GM18873 (cell line): Measurements from ENCODE around the gene UBE4B.
"Not testable (repeated sequence)": the region's sequence is repeated elsewhere in the genome, so short reads cannot be mapped to it uniquely, and the experiment has no call there.

Experiments used
- ATAC-seq: cut with Tn5 transposase; IDR thresholded peaks from one replicate; pipeline ENCODE4 v1.9.1; 2021; ENCODE audit warnings: mild to moderate bottlenecking, moderate library complexity, moderate number of reproducible peaks; ENCODE audit not compliant: unreplicated experiment, low FRiP score

UBE4B gene

GRCh38 chr1:10068605-10069294, 36.0 kb downstream of the UBE4B start:
- ATAC-seq: no peak

DNA sequence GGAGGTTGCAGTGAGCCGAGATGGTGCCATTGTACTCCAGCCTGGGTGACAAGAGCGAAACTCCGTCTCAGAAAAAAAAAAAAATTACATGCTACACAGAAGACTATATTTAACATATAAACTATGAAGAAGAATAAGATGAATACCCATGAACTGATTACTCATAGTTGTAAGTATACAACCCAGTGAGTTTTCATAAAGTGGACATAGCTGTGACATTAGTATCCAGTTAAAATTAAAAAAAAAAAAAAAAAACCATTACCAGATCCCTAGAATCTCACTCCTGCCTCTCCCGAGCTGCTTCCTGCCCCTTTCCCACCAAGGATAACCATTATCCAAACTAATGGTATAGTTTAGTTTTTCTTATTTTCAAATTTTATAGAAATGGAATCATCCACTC, 37.4 kb downstream of the UBE4B start:
- ATAC-seq: no peak

DNA sequence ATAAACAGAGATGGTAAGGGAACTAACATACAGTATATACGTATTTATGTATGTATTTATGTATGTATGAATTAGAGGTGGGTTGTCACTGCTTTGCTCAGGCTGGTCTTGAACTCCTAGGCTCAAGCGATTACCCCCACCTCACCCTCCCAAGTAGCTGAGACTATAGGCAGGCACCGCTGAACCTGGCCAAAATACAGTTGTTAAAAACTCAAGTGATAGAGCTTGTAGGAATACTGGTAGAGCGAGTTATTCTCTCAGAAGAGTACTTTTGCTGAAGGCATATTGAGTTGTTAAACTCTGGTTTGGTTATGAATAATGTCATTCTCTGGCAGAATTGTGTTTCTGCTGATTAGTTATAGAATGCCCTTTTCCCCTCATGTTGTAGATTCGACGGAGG, 38.9 kb downstream of the UBE4B start:
- no peak for ATAC-seq

GRCh38 chr1:10073371-10073770, 40.6 kb downstream of the UBE4B start:
- ATAC-seq: not testable (repeated sequence)

DNA sequence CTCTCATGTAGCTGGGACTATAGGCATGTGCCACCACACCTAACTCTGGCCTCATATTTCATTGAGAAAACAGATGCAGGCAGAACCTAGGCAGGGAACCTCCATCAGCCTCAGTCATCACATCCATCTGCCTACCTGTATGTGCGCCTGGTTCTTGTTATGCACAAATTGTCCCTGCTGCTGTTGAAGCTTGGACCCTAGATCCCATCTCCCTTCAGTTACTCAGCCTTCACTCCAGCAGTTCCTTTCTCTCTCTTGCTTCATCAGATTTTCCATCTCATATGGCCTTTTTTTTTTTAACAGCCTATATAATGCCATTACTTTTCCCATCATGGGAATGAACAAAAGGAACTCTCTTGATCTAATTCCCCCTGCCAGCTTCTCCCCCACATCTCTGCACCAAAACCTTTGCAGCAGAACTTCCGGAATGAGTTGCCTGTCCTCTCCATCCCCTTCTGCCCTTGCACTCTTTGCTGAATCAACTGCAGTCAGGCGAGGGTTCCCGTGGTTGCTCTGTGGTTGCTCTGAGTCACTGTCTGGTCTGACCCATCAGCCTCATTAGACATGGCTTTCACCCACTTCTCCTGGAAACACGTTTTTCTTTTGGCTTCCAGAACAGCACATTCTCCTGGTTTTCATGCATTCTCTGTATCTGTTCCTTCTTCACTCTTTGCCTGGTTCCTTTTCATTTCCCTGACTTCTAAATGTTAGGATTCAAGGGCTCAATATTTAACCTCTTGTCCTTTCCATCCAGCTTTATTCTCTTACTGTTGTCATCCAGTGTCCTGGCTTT, 41.5 kb downstream of the UBE4B start:
- no peak for ATAC-seq

GRCh38 chr1:10074852-10075730, 42.3 kb downstream of the UBE4B start:
- no peak for ATAC-seq

DNA sequence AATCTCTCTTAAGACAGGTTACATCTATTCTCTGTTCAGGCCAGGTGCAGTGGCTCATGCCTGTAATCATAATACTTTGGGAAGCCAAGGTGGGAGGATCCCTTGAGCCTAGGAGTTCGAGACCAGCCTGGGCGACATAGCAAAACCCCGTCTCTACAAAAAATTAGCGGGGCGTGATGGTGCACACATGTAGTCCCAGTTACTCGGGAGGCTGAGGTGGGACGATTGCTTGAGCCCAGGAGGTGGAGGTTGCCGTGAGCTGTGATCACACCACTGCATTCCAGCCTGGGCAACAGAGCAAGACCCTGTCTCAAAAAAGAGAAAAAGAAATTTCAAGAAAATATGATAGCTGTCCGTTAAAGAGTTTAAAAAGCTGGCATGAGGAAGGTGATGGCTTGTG, 43.0 kb downstream of the UBE4B start:
- no peak for ATAC-seq

DNA sequence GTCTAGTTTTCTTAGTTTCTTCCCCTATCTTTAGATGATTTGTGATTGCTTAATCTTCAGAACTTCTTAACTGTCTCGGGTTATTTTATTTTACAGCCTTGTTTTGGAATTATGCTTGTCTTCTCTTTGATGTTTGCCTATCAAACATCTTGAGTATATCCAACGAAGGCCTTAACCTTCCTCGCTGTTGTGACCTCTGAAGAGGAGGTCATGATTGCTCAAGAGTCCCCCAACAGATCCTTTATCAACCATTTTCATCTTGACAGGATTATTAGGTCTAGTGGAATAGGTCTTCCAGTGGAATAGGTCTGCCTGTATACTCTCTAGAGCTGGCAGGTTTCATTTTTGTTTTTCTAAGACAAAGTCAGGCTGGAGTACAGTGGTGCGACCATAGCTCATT, 45.7 kb downstream of the UBE4B start:
- ATAC-seq: no peak

GRCh38 chr1:10080523-10080922, 47.8 kb downstream of the UBE4B start:
- no peak for ATAC-seq

- no peak for ATAC-seq
Observed at GRCh38 chr1:10082785-10083479, 50.2 kb downstream of the UBE4B start.

- no peak for ATAC-seq
Observed at GRCh38 chr1:10084045-10084444, 51.3 kb downstream of the UBE4B start.

DNA sequence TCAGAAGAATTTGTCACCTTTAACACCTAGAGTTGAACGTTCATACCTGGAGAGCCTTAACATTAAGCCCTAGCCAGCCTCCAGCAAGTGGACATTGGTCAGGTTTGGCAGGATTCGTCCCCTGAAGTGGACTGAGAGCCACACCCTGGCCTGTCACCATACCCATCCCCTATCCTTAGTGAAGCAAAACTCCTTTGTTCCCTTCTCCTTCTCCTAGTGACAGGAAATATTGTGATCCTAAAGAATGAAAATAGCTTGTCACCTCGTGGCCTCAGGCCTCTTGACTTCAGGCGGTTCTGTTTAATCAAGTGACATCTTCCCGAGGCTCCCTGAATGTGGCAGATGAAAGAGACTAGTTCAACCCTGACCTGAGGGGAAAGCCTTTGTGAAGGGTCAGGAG, 52.3 kb downstream of the UBE4B start:
- ATAC-seq: no peak

- ATAC-seq: no peak
Observed at GRCh38 chr1:10087210-10087609, 54.5 kb downstream of the UBE4B start.

GRCh38 chr1:10101929-10102328, 69.2 kb downstream of the UBE4B start:
- no peak for ATAC-seq

- ATAC-seq: no peak
Observed at GRCh38 chr1:10103193-10103592, 70.4 kb downstream of the UBE4B start.

DNA sequence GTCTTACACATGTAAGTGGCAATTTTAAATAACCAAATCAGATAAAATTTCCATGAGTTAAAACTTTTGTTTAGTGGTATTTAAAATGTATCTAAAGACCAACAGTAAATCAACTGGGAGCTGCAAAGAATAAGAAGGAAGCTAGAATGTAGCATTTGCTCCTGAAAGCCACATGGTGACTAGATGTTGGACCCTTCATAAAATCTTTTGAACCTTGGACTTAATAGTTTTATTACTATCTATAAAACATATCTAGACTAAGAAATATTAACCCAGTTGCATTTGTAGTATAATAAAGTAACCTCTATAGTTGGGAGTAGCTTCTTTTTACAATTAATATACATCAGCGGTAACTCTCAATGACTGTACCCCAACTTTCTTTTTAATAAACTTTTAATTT, 72.1 kb downstream of the UBE4B start:
- ATAC-seq: no peak

GRCh38 chr1:10105484-10105883, 72.7 kb downstream of the UBE4B start:
- ATAC-seq: no peak

- no peak for ATAC-seq
Observed at GRCh38 chr1:10106241-10106640, 73.5 kb downstream of the UBE4B start.

DNA sequence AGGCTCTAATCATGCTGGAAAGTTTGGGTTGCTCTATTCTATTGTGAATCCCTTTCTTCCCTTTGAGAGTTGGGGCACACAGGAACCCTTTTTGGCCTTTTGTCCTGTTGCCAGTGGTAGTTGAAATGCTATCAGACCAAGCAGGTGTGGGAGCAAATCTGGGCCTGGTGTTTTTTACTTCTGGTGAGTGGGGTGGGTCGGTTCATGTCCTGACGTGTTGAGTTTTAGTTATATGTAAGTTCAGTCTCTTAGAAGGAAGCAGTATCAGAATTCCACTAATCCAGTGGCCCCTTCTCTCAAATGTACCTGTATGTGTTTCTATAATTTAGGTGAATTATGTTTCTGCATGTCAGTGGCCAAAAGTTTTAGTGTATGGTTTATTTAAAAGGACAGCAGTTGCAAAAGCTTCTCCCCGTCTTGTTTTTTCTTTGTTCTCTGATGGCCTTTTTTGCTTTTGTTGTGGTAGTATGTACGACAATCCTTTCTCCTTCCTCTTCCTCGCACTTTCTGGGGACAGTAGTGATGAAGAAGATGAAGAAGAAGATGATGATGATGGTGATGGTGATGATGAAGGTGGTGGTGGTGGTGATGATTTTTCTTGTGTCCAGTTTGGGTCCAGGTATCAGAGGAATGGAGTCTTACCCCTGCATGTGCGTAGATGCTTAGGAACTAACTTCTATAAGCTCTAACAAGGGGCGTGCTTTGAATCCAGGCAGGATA, 74.2 kb downstream of the UBE4B start:
- ATAC-seq: no peak

GRCh38 chr1:10107476-10107847, 74.7 kb downstream of the UBE4B start:
- not testable (repeated sequence) for ATAC-seq
